Neural progenitor cell (in vitro differentiated cells): ENCODE results near the gene TSEN34. TPM values are rescaled to one million over a fixed set of nuclear protein-coding genes. Genes with fewer than 3 reads are reported as not detected.
A peak's percentile ranks its signal among the peaks of the same experiment; 100 is the strongest.
"Not testable (repeated sequence)": the region's sequence is repeated elsewhere in the genome, so short reads cannot be mapped to it uniquely, and the experiment has no call there.

Experiments used
- DNase-seq: peaks from one replicate; pipeline ENCODE4 v3.0.0-alpha.2; 2016; ENCODE audit warnings: low spot score
- H2AFZ ChIP-seq: fragments of 200-600 bp; sonication (generic); replicated peaks from 2 replicates; pipeline ENCODE4 v1.6.1; 2016; ENCODE audit warnings: antibody characterized with exemption
- H3F3A ChIP-seq: fragments of 200-600 bp; sonication (generic); 2 replicates; pipeline ENCODE4 v1.6.1; 2016; ENCODE audit warnings: antibody characterized with exemption, low read depth
- H3K27ac ChIP-seq: fragments of 200-600 bp; sonication (generic); 2 replicates; pipeline ENCODE4 v1.5.1; 2016; ENCODE audit warnings: mild to moderate bottlenecking
- H3K27me3 ChIP-seq: fragments of 200-600 bp; sonication (generic); 2 replicates; pipeline ENCODE4 v1.6.1; 2016; ENCODE audit warnings: mild to moderate bottlenecking, moderate library complexity
- H3K36me3 ChIP-seq: fragments of 200-600 bp; sonication (generic); 2 replicates; pipeline ENCODE4 v1.5.1; 2016
- H3K4me1 ChIP-seq: fragments of 200-600 bp; sonication (generic); 2 replicates; pipeline ENCODE4 v1.6.1; 2016; ENCODE audit warnings: mixed run types
- H3K4me2 ChIP-seq: fragments of 200-600 bp; sonication (generic); 2 replicates; pipeline ENCODE4 v1.6.1; 2016
- H3K4me3 ChIP-seq: fragments of 200-600 bp; sonication (generic); 2 replicates; pipeline ENCODE4 v1.5.1; 2016
- H3K79me2 ChIP-seq: fragments of 200-600 bp; sonication (generic); 2 replicates; pipeline ENCODE4 v1.6.1; 2016; ENCODE audit warnings: low read depth
- H3K9ac ChIP-seq: fragments of 200-600 bp; sonication (generic); 2 replicates; pipeline ENCODE4 v1.6.1; 2016
- H3K9me3 ChIP-seq: fragments of 200-600 bp; sonication (generic); 2 replicates; pipeline ENCODE4 v1.5.1; 2016; ENCODE audit warnings: low read depth
- H4K20me1 ChIP-seq: fragments of 200-600 bp; sonication (generic); 2 replicates; pipeline ENCODE4 v1.6.1; 2016; ENCODE audit warnings: low read depth
- H3K27ac Mint-ChIP-seq: 3 replicates; pipeline ENCODE4 v1.8.0; 2021; ENCODE audit warnings: mixed read lengths
- H3K27me3 Mint-ChIP-seq: 2 replicates; pipeline ENCODE4 v1.8.0; 2022; ENCODE audit warnings: low read depth, mild to moderate bottlenecking, inconsistent platforms, moderate library complexity, mixed read lengths; ENCODE audit not compliant: insufficient read depth
- H3K36me3 Mint-ChIP-seq: 3 replicates; pipeline ENCODE4 v1.8.0; 2021; ENCODE audit warnings: mixed read lengths
- H3K4me1 Mint-ChIP-seq: 3 replicates; pipeline ENCODE4 v1.8.0; 2021; ENCODE audit warnings: mixed read lengths
- H3K4me3 Mint-ChIP-seq: 3 replicates; pipeline ENCODE4 v1.8.0; 2021; ENCODE audit warnings: mild to moderate bottlenecking, moderate library complexity, mixed read lengths
- H3K9me3 Mint-ChIP-seq: 3 replicates; pipeline ENCODE4 v1.8.0; 2020; ENCODE audit warnings: mixed read lengths
- CTCF ChIP-seq: fragments of 200-600 bp; sonication (generic); IDR thresholded peaks from 2 replicates; pipeline ENCODE4 v1.5.1; 2017; ENCODE audit warnings: antibody characterized with exemption, mild to moderate bottlenecking
- EZH2 ChIP-seq: fragments of 200-600 bp; sonication (generic); IDR thresholded peaks from 2 replicates; pipeline ENCODE4 v1.6.1; 2017; ENCODE audit warnings: antibody characterized with exemption, mild to moderate bottlenecking, moderate library complexity
- EZH2phosphoT487 ChIP-seq: fragments of 200-600 bp; sonication (generic); IDR thresholded peaks from 2 replicates; pipeline ENCODE4 v1.6.1; 2017; ENCODE audit warnings: antibody characterized with exemption
- total RNA-seq: library from RNA; depleted of rRNA; stranded (reverse); fragments of >200 nt; gene quantifications from 2 replicates; pipeline ENCODE4 v1.2.3, GENCODE V29; 2015; ENCODE audit warnings: low replicate concordance

Gene TSEN34
- total RNA-seq, 1 donor from 2014 or later, result 10.3 TPM

- Mint-ChIP-seq H3K4me1 (no peaks in the 10 kb centered on the region), H3K27me3 (peaks cover 7% of the 10 kb centered on the region), H3K27ac (no peak overlapping the region), H3K9me3 (peaks cover 17% of the 10 kb centered on the region), H3K36me3 (no peaks in the 10 kb centered on the region), H3K4me3 (no peak overlapping the region)
- H3K4me2 ChIP-seq, result no peak overlapping the region
- no peak for DNase-seq
- no peak overlapping the region for H3K9ac ChIP-seq
- no peaks in the 10 kb centered on the region for H3K79me2 ChIP-seq
- peaks cover 79% of the 10 kb centered on the region for H3K27me3 ChIP-seq
- no peaks in the 10 kb centered on the region for H3K9me3 ChIP-seq
- no peaks in the 10 kb centered on the region for H3K4me1 ChIP-seq
- no peak overlapping the region for H3K4me3 ChIP-seq
- no peaks in the 10 kb centered on the region for H3K36me3 ChIP-seq
- H3K27ac ChIP-seq, result no peak overlapping the region
- TF ChIP-seq EZH2 (no peak), EZH2phosphoT487 (no peak), CTCF (no peak)
- H3F3A ChIP-seq, result no peaks in the 10 kb centered on the region
- H2AFZ ChIP-seq, result no peak overlapping the region
- H4K20me1 ChIP-seq, result no peaks in the 10 kb centered on the region
Measured at GRCh38 chr19:54233941-54234340, 42.8 kb downstream of the TSEN34 start.

- not testable (repeated sequence) for H3K36me3 Mint-ChIP-seq, H3K4me2 ChIP-seq, H3K4me1 ChIP-seq, H3K9me3 Mint-ChIP-seq, H3K4me3 Mint-ChIP-seq, H3K9me3 ChIP-seq, H3K9ac ChIP-seq, H4K20me1 ChIP-seq, H3K36me3 ChIP-seq, DNase-seq, H3K4me1 Mint-ChIP-seq, H2AFZ ChIP-seq, H3F3A ChIP-seq, H3K4me3 ChIP-seq, H3K79me2 ChIP-seq, H3K27ac ChIP-seq
- peaks cover 34% of the 10 kb centered on the region for H3K27me3 ChIP-seq
- H3K27me3 Mint-ChIP-seq, result peaks cover 12% of the 10 kb centered on the region
- peak overlapping the region; percentile 78 for H3K27ac Mint-ChIP-seq
Measured at GRCh38 chr19:54239491-54240371, 48.6 kb downstream of the TSEN34 start.

- not testable (repeated sequence) for H3K4me3 ChIP-seq, H3F3A ChIP-seq, H3K36me3 ChIP-seq, H3K9ac ChIP-seq, H3K4me1 Mint-ChIP-seq, H4K20me1 ChIP-seq, H2AFZ ChIP-seq, H3K4me1 ChIP-seq, H3K9me3 Mint-ChIP-seq, H3K4me2 ChIP-seq, H3K27ac ChIP-seq, H3K9me3 ChIP-seq, H3K27ac Mint-ChIP-seq, H3K36me3 Mint-ChIP-seq, H3K4me3 Mint-ChIP-seq, H3K79me2 ChIP-seq, DNase-seq
- H3K27me3 ChIP-seq, result peaks cover 25% of the 10 kb centered on the region
- H3K27me3 Mint-ChIP-seq, result peaks cover 12% of the 10 kb centered on the region
Measured at GRCh38 chr19:54240372-54241336, 49.5 kb downstream of the TSEN34 start.

- H3K4me1 ChIP-seq, H3K4me3 ChIP-seq, H3K4me3 Mint-ChIP-seq, DNase-seq, H3K36me3 Mint-ChIP-seq, H3K4me1 Mint-ChIP-seq, H3K9ac ChIP-seq, H3K27ac ChIP-seq, H3K4me2 ChIP-seq, H2AFZ ChIP-seq, H4K20me1 ChIP-seq, H3K36me3 ChIP-seq, H3F3A ChIP-seq, H3K27ac Mint-ChIP-seq, H3K27me3 ChIP-seq, H3K79me2 ChIP-seq, H3K9me3 Mint-ChIP-seq, H3K9me3 ChIP-seq: not testable (repeated sequence)
- peaks cover 15% of the 10 kb centered on the region for H3K27me3 Mint-ChIP-seq
Measured at GRCh38 chr19:54242234-54242633, 51.1 kb downstream of the TSEN34 start.

- H3K4me3 ChIP-seq, H3F3A ChIP-seq, H3K9me3 Mint-ChIP-seq, H3K4me2 ChIP-seq, DNase-seq, H3K27me3 ChIP-seq, H3K36me3 Mint-ChIP-seq, H3K9ac ChIP-seq, H3K36me3 ChIP-seq, H3K4me1 ChIP-seq, H3K4me3 Mint-ChIP-seq, H3K4me1 Mint-ChIP-seq, H4K20me1 ChIP-seq, H3K27ac ChIP-seq, H3K9me3 ChIP-seq, H3K27ac Mint-ChIP-seq, H3K79me2 ChIP-seq, H2AFZ ChIP-seq: not testable (repeated sequence)
- H3K27me3 Mint-ChIP-seq, result peaks cover 15% of the 10 kb centered on the region
Measured at GRCh38 chr19:54242646-54243045, 51.5 kb downstream of the TSEN34 start, which contains the start of gene LILRA6. TSS of gene LILRA6 (minus strand) at chr19:54242790.

- H3F3A ChIP-seq, H3K4me1 Mint-ChIP-seq, H3K4me2 ChIP-seq, H3K36me3 Mint-ChIP-seq, H3K9ac ChIP-seq, H3K4me1 ChIP-seq, H3K9me3 ChIP-seq, H3K27ac Mint-ChIP-seq, H3K9me3 Mint-ChIP-seq, H3K27me3 ChIP-seq, H3K79me2 ChIP-seq, H2AFZ ChIP-seq, H4K20me1 ChIP-seq, DNase-seq, H3K36me3 ChIP-seq, H3K27ac ChIP-seq, H3K4me3 Mint-ChIP-seq, H3K4me3 ChIP-seq: not testable (repeated sequence)
- H3K27me3 Mint-ChIP-seq, result peaks cover 11% of the 10 kb centered on the region
Measured at GRCh38 chr19:54243809-54244208, 52.7 kb downstream of the TSEN34 start.
